ENCODE results near the gene PKNOX2. TPM values are rescaled to one million over a fixed set of nuclear protein-coding genes. Genes with fewer than 3 reads are reported as not detected.

The PKNOX2 gene
- polyA plus RNA-seq, 2 of the 4 experiments (the other 2 are of a cell fraction): not detected

DNA sequence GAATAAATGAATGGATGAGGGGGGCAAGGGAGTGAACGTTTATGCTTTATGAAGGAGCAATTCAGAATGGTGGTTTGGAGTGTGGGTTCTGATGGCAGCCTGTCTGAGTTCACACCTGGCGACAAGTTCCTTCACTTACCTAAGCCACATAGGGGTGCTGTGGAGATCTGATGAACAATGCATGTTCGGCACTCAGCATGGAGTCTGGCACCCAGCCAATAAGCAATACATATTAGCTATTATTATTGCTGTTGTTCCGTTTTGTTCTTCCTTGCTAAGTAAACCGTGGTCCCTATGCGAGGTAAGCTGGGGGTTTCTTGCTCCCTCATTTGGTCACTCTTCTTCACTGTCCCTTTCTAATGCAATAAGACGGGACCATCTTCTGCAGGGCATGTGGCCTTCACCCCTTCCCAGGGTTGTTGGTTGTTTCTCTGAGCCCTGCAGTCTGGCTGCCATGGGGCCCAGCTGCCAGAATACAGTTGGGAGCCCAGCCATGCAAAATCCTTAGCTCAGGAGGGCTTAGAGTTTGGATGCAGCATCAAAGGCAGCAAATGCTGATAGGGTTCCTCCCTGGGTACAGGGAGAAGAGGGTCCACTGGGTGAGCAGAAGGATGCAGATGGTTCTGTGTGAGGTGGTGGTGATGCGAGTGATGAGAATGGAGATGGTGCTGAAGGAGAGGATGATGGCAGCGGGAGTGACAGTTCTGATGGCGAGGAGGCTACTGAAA lies 6.4 kb upstream of the PKNOX2 start (continued):
- TF ChIP-seq ZSCAN20 (CRISPR knock-in tag; IDR thresholded peaks at IDR 0.05) (no peak), CBX2 (IDR thresholded peaks at IDR 0.05; ENCODE audit: borderline replicate concordance, low read depth) (no peak), ZNF302 (CRISPR knock-in tag; IDR thresholded peaks at IDR 0.05) (no peak), JUNB (IDR thresholded peaks at IDR 0.05) (no peak), EP300 (IDR thresholded peaks at IDR 0.05) (no peak)
- TF ChIP-seq, protein P1, sequence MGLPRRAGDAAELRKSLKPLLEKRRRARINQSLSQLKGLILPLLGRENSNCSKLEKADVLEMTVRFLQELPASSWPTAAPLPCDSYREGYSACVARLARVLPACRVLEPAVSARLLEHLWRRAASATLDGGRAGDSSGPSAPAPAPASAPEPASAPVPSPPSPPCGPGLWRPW (IDR thresholded peaks at IDR 0.05): no peak

DNA sequence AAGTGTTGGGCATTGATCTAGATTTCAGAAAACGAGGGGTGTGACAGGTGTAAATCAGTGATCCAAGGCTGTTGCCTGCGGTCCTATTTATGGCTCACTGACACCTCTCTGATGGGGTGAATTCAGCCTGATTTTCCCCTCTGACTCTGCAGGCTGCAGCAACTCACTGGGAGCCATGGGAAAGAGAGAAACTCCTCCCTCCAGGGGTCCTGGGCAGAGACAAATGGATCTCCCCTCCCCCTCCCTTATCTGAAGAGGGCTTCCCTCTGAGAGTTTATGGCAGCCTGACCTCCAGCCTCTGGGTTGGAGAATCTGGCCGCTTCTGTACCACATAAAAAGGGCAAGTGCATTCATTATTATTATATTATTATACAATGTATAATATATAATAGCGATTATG lies 1.8 kb upstream of the PKNOX2 start:
- 32% methylated on average over 4 of the region's 4 CpGs for WGBS (ENCODE audit: missing lambda C conversion rate)
- Histone ChIP-seq H3K4me1 (no peaks in the 10 kb centered on the region), H3K4me2 (no peak overlapping the region), H3K27ac (no peak overlapping the region), H3K4me3 (no peak overlapping the region), H3K9me3 (no peaks in the 10 kb centered on the region)
- TF ChIP-seq, protein P2, sequence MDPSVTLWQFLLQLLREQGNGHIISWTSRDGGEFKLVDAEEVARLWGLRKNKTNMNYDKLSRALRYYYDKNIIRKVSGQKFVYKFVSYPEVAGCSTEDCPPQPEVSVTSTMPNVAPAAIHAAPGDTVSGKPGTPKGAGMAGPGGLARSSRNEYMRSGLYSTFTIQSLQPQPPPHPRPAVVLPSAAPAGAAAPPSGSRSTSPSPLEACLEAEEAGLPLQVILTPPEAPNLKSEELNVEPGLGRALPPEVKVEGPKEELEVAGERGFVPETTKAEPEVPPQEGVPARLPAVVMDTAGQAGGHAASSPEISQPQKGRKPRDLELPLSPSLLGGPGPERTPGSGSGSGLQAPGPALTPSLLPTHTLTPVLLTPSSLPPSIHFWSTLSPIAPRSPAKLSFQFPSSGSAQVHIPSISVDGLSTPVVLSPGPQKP (IDR thresholded peaks at IDR 0.05; ENCODE audit: low read depth, low read length): no peak
- CTCF ChIA-PET: interaction anchor here (0.9 kb wide), 1 partner anchor 19 kb away, joined by 3 read pairs; no protein-coding TSS in a partner anchor
- DNase-seq (ENCODE audit: low read depth in 1 of 2, low spot score in 1 of 2) (no peak), ATAC-seq (no peak), FAIRE-seq (no peak)
- POLR2A ChIA-PET: no interaction called here

DNA sequence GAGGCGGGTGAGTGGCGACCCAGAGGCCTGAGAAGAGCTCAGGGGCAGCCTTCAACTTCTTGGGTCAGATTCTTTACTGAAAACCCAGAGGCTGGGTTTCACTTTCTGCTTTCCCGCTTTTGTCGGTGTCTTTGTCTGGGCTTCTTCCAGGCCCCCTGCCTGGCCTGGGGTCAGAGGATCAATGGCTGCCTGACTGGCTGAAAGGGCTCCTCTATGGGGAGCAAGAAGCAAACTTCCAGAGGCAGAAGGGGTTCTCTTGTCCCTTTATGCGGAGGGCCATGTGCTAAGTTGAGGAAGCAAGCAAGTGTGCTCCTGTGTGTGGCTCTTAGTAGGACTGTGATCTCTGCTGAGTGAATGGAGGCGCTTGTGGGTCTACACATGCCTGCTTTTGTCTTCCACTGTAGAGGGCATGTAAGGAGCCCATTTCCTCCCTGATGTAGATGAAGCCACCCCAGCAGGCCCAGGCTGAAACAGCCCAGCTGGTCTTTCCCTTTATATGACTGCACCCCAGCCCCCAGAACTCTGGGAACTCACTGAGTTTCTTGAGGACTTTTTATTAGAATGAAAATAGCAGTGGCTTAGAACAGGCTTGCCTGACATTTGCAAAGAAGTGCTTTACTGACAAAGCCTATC lies 1.0 kb upstream of the PKNOX2 start:
- DNase-seq (ENCODE audit: low read depth in 1 of 2, low spot score in 1 of 2) (no peak), ATAC-seq (no peak), FAIRE-seq (no peak)
- H3K27ac ChIP-seq: no peak overlapping the region
- no peaks in the 10 kb centered on the region for H3K4me1 ChIP-seq
- no peaks in the 10 kb centered on the region for H3K9me3 ChIP-seq
- WGBS (ENCODE audit: missing lambda C conversion rate): 80% methylated on average over 6 of the region's 6 CpGs
- H3K4me2 ChIP-seq: no peak overlapping the region
- CTCF ChIA-PET: interaction anchor here (0.8 kb wide), 1 partner anchor 241 kb away, joined by 3 read pairs; no protein-coding TSS in a partner anchor
- H3K4me3 ChIP-seq: no peak overlapping the region
- POLR2A ChIA-PET: no interaction called here
- no peak for TF ChIP-seq MAZ (IDR thresholded peaks at IDR 0.05; ENCODE audit: borderline replicate concordance, low read depth, low read length)
- no peak for TF ChIP-seq RAD21 (conservative IDR thresholded peaks at IDR 0.05 in 1 of 2, IDR thresholded peaks at IDR 0.05 in 1 of 2)
- no peak for TF ChIP-seq ZNF302 (CRISPR knock-in tag; IDR thresholded peaks at IDR 0.05)
- TF ChIP-seq ZC3H11A (IDR thresholded peaks at IDR 0.05): no peak
- no peak for TF ChIP-seq PHF8 (IDR thresholded peaks at IDR 0.05; ENCODE audit: borderline replicate concordance, low read depth)
- TF ChIP-seq, protein P3, sequence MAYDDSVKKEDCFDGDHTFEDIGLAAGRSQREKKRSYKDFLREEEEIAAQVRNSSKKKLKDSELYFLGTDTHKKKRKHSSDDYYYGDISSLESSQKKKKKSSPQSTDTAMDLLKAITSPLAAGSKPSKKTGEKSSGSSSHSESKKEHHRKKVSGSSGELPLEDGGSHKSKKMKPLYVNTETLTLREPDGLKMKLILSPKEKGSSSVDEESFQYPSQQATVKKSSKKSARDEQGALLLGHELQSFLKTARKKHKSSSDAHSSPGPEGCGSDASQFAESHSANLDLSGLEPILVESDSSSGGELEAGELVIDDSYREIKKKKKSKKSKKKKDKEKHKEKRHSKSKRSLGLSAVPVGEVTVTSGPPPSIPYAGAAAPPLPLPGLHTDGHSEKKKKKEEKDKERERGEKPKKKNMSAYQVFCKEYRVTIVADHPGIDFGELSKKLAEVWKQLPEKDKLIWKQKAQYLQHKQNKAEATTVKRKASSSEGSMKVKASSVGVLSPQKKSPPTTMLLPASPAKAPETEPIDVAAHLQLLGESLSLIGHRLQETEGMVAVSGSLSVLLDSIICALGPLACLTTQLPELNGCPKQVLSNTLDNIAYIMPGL (CRISPR knock-in tag; IDR thresholded peaks at IDR 0.05; ENCODE audit: borderline replicate concordance): no peak
- TF ChIP-seq EHF (CRISPR knock-in tag; IDR thresholded peaks at IDR 0.05): no peak
- TF ChIP-seq, protein P4, sequence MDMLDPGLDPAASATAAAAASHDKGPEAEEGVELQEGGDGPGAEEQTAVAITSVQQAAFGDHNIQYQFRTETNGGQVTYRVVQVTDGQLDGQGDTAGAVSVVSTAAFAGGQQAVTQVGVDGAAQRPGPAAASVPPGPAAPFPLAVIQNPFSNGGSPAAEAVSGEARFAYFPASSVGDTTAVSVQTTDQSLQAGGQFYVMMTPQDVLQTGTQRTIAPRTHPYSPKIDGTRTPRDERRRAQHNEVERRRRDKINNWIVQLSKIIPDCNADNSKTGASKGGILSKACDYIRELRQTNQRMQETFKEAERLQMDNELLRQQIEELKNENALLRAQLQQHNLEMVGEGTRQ (IDR thresholded peaks at IDR 0.05): no peak
- no peak for TF ChIP-seq JUNB (IDR thresholded peaks at IDR 0.05)
- TF ChIP-seq, protein P2 (IDR thresholded peaks at IDR 0.05; ENCODE audit: low read depth, low read length): no peak
- TF ChIP-seq RCOR1 (IDR thresholded peaks at IDR 0.05; ENCODE audit: low read depth, low read length): no peak
- no peak for TF ChIP-seq CHD4 (IDR thresholded peaks at IDR 0.05; ENCODE audit: borderline replicate concordance)
- no peak for TF ChIP-seq CEBPB (IDR thresholded peaks at IDR 0.05)
- TF ChIP-seq, protein P5, sequence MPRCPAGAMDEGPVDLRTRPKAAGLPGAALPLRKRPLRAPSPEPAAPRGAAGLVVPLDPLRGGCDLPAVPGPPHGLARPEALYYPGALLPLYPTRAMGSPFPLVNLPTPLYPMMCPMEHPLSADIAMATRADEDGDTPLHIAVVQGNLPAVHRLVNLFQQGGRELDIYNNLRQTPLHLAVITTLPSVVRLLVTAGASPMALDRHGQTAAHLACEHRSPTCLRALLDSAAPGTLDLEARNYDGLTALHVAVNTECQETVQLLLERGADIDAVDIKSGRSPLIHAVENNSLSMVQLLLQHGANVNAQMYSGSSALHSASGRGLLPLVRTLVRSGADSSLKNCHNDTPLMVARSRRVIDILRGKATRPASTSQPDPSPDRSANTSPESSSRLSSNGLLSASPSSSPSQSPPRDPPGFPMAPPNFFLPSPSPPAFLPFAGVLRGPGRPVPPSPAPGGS (IDR thresholded peaks at IDR 0.05): no peak
- no peak for TF ChIP-seq POLR2A (IDR thresholded peaks at IDR 0.05; ENCODE audit: low read length)
- no peak for TF ChIP-seq NPAS2 (CRISPR knock-in tag; IDR thresholded peaks at IDR 0.05; ENCODE audit: borderline replicate concordance)
- no peak for TF ChIP-seq NFE2L2 (conservative IDR thresholded peaks at IDR 0.05; ENCODE audit: low read length)
- no peak for TF ChIP-seq CBX8 (IDR thresholded peaks at IDR 0.05)
- no peak for TF ChIP-seq HOXA7 (CRISPR knock-in tag; IDR thresholded peaks at IDR 0.05)
- no peak for TF ChIP-seq GATA3 (IDR thresholded peaks at IDR 0.05; ENCODE audit: borderline replicate concordance)

All from A549 (cell line).